ENCODE measurements around the gene SPINK7.

SPINK7 gene

DNA sequence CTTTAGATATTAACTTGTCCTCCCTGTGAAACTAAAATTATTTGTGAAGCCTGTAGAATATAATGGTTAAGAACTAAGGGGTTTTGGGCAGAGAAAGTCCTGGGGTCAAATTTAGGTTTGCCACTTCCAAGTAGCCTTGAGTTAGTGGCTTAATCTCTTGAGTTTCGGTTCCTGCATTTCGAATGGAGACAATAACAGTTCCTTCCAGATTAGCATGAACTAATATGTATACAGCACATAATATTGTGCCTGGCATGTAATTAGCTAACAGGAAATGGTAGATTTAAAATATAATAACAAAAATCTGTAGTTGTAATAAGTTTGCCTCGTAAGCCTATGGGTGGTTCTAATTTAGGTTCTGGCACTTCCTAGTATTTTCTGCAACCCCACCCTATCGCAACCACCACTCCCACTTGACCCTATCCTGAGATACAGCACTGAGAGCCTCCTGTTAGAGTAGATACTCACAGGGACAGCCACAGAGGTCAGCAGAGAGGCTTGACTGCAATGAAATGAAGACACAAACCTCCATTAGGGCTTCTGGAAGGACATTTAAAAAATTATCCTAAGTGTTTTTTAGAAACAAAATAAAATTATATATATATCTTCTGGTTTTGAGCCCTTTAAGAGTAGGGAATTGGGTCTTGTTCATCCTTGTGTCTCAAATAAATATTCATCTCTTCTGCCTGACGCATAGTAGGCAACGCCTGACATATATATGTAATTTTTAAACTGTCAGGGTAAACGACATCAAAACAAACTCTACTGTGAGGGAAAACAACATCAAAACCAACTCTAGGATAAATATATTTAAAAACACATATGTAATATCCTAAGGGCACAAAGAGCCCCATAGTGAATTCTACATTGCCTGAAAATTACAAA, 31.6 kb downstream of the SPINK7 start:
- DNase-seq, result no peak

DNA sequence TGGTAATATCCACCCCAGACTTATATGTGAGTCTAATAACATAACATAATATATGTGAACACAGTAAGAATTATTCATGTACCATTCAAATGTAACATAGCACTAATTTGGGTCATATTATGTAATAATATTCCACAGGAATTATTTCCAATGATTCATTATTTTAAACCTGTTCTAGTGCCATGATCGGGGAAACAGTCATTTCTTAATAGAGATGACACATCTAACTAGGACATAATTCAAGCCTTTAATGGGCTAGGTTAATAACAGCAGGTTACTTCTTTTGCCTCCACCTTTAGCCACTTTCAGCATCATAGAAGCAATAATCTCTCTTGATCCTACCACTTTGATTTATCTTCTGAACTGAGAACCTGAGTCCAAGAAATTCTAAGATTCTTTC, 35.5 kb downstream of the SPINK7 start:
- DNase-seq, result no peak

DNA sequence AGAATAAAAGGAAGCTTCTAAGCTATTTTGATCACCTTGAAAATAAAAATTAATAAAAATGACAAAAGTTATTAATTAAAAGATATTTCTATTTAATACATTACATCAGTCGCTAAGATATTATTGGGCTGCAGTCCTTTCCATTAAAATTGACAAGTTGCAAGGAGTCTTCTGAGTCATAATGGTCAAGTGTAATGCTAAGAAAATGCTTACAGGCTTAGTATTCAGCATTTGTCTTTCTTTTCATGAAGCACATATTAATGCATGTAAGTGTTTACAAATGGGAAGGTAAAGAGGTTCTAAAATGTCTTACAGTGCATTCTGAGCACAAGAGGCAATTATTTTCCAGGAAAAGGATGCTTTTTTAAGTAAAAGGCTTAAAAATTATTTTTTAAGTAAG, 40.5 kb downstream of the SPINK7 start:
- DNase-seq, result no peak

DNA sequence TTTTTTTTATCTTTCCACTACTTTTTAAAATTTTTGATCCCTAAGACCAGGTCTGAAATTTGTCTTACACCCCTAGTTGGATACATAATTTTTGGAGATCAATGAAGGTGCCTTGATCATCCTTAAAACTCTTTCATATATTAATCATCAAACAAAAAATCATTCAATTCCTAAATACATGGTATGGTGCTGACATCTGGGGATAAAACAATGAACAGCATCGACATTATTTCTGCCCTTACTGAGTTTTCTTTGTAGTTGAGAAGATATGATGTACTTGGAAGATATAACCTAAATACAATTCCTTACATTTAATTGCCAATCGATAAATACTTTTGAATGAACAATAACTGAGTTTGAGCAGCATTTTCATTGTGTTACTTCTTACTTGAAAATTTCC, 41.4 kb downstream of the SPINK7 start:
- no peak for DNase-seq

DNA sequence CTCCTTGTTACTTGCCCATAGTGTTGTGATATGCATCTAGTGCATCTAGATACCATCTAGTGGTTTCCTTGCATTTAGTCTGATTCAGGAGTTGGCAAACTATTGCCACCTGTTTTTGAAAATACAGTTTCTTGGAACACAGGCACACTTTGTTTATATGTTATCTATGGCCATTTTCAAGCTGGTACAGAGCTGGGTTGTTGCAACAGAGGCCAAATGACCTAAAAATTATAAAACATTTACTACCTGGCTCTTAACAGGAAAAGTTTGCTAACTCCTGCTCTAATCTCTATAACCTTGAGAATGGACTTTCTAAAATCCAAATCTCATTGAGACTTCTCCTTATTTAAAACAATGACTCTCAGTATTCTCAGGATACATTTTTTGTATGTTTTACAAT, 52.1 kb downstream of the SPINK7 start:
- DNase-seq, result no peak

Measured in NCI-H1417 treated with DMSO at 0.1 percent for 48 hours (cell line).